Tibial artery (tissue), 4 donors: Measurements from ENCODE around the gene LAMB2.

Source experiments
- DNase-seq, 2 donors: peaks; one replicate each; pipeline ENCODE4 v3.0.0-alpha.2; 2019
- H3K27ac ChIP-seq, 2 donors: fragments of 200-600 bp; sonication (generic) in 1 of 2; 1 replicate in 1 of 2; 2 replicates in 1 of 2; pipeline ENCODE4 v1.5.1; 2018 to 2019; ENCODE audit warnings: mild to moderate bottlenecking in 1 of 2
- H3K27me3 ChIP-seq, 2 donors: fragments of 200-600 bp; sonication (generic) in 1 of 2; one replicate each; pipeline versions ENCODE4 v1.5.1 to v1.6.0; 2016 to 2019
- H3K36me3 ChIP-seq, 3 donors: fragments of 200-600 bp; sonication (generic) in 2 of 3; one replicate each; pipeline ENCODE4 v1.5.1; 2016 to 2019; ENCODE audit warnings: mild to moderate bottlenecking in 2 of 3
- H3K4me1 ChIP-seq, 4 donors: fragments of 200-600 bp; sonication (generic) in 2 of 4; 1 replicate in 3 of 4; 2 replicates in 1 of 4; pipeline ENCODE4 v1.5.1; 2016 to 2019
- H3K4me3 ChIP-seq, 2 donors: fragments of 200-600 bp; sonication (generic) in 1 of 2; 1 replicate in 1 of 2; 2 replicates in 1 of 2; pipeline ENCODE4 v1.5.1; 2018 to 2019; ENCODE audit warnings: mild to moderate bottlenecking in 2 of 2
- H3K9me3 ChIP-seq, 3 donors: fragments of 200-600 bp; sonication (generic) in 1 of 3; one replicate each; pipeline ENCODE4 v1.5.1; 2016 to 2019
- CTCF ChIP-seq, 2 experiments: fragments of 200-600 bp in 1 of 2; fragments of 450-650 bp in 1 of 2; IDR thresholded peaks; one replicate each; pipeline ENCODE4 v1.5.1; 2017 to 2019; ENCODE audit warnings: antibody characterized with exemption in 2 of 2, mild to moderate bottlenecking in 1 of 2, moderate library complexity in 1 of 2
- intact Hi-C: fragments of 100-400 bp; cut with DNase I; formaldehyde crosslinking; loops from one replicate; pipeline ENCODE4 v1.15.0; 2023; ENCODE audit warnings: low total_unique reads

The LAMB2 gene

GRCh38 chr3:49100046-49100615, 32.7 kb downstream of the LAMB2 start:
- no peak overlapping the region for H3K27ac ChIP-seq
- no peak overlapping the region for H3K4me3 ChIP-seq
- H3K27me3 ChIP-seq = no peaks in the 10 kb centered on the region
- TF ChIP-seq CTCF (IDR thresholded peaks at IDR 0.05) = no peak
- no peak for DNase-seq
- intact Hi-C loops = no loop called here
- peaks cover 46 to 75% (median 51%) of the 10 kb centered on the region in 3 donors for H3K36me3 ChIP-seq
- H3K4me1 ChIP-seq = peaks cover 0 to 18% (median 14%) of the 10 kb centered on the region in 4 donors
- no peaks in the 10 kb centered on the region for H3K9me3 ChIP-seq

- DNase-seq = no peak
- no peaks in the 10 kb centered on the region for H3K27me3 ChIP-seq
- no peak overlapping the region for H3K27ac ChIP-seq
- H3K36me3 ChIP-seq = peaks cover 46 to 75% (median 51%) of the 10 kb centered on the region in 3 donors
- intact Hi-C loops = loop anchor here (5.0 kb wide), 1 partner anchor 33 kb away; the partner anchor contains the start of gene LAMB2
- TF ChIP-seq CTCF (IDR thresholded peaks at IDR 0.05) = no peak
- no peaks in the 10 kb centered on the region for H3K9me3 ChIP-seq
- no peak overlapping the region for H3K4me3 ChIP-seq
- H3K4me1 ChIP-seq = peaks cover 0 to 21% (median 18%) of the 10 kb centered on the region in 4 donors
Measured at GRCh38 chr3:49098910-49099630, 33.8 kb downstream of the LAMB2 start.

GRCh38 chr3:49098429-49098828, 34.4 kb downstream of the LAMB2 start:
- no peak for DNase-seq
- intact Hi-C loops = loop anchor here (5.0 kb wide), 1 partner anchor 34 kb away; the partner anchor contains the start of gene LAMB2

DNA sequence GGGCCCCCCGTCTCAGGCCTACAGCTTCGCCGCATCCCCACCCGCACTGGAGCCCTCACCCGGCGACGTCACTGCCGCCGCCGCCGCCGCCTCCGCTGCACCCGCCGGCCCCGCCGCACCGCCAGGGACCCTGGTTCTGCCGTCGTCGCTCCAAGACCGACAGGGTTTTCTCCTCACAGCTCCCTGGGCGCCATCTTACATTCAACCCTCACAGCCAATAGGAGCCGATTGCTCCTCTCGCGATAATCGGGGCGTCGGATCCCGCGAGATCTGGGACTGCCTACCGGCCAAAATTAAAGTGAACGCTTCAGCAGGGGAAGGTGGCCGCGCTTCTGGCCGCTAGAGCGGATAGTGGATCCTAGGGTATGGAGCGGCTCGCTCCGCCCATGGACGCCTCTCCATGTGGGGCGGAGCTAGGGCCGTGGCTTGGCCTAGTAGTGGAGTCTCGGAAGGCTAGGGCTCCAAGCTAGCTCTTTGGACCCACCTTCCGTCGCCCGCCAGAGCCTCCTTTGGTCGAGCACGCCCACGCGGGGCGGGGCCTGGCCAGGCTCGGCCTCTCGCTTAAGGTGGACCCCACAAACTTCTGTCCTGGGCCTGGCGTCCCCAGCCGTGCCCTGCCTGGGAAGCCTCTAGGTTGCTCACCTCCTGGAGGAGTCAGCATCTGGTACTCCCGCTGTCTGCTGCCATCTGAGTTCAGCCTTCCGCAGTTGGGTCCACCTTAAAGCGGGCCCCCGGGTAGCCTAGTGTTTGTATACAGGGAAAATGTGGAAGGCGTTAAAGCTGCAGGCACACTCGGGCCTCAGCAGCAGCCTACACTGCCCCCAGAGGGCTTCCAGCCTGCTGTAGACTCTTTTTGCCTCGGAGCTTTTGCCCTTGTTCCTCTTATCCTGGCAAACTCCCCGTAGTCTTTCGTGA, 38.7 kb downstream of the LAMB2 start, which contains the start of gene QRICH1:
QRICH1 (minus strand) TSS at position 219 of the 915 bp plus-strand sequence. CDS start 17,054 bp downstream, outside the sequence.
- H3K9me3 ChIP-seq = no peaks in the 10 kb centered on the region
- H3K27ac ChIP-seq = peak within 1 kb of the TSS; percentile 91 to 96
- H3K27me3 ChIP-seq = no peaks in the 10 kb centered on the region
- peak; percentile 97 to 99 for DNase-seq
- TF ChIP-seq CTCF (IDR thresholded peaks at IDR 0.05) = peak; percentile 47 to 58
- peak within 1 kb of the TSS; percentile 77 to 98 for H3K4me3 ChIP-seq
- intact Hi-C loops = no loop called here
- peaks cover 5 to 46% (median 40%) of the 10 kb centered on the region in 4 donors for H3K4me1 ChIP-seq
- peaks cover 16 to 41% (median 19%) of the 10 kb centered on the region in 3 donors for H3K36me3 ChIP-seq

More at GRCh38 chr3:49098429-49098828, 34.4 kb downstream of the LAMB2 start:
- Histone ChIP-seq H3K27ac (no peak overlapping the region), H3K36me3 (peaks cover 46 to 75% (median 51%) of the 10 kb centered on the region in 3 donors), H3K4me3 (no peak overlapping the region), H3K27me3 (no peaks in the 10 kb centered on the region), H3K4me1 (peaks cover 0 to 15% (median 12%) of the 10 kb centered on the region in 4 donors), H3K9me3 (no peaks in the 10 kb centered on the region)
- TF ChIP-seq CTCF (IDR thresholded peaks at IDR 0.05) = no peak
